HG02973 (cell line): Measurements from ENCODE around the gene GABRB2.
"Not testable (repeated sequence)": the region's sequence is repeated elsewhere in the genome, so short reads cannot be mapped to it uniquely, and the experiment has no call there.

Experiments
- ATAC-seq: cut with Tn5 transposase; IDR thresholded peaks from one replicate; pipeline ENCODE4 v1.9.1; 2021; ENCODE audit warnings: moderate library complexity; ENCODE audit not compliant: unreplicated experiment

The GABRB2 gene

DNA sequence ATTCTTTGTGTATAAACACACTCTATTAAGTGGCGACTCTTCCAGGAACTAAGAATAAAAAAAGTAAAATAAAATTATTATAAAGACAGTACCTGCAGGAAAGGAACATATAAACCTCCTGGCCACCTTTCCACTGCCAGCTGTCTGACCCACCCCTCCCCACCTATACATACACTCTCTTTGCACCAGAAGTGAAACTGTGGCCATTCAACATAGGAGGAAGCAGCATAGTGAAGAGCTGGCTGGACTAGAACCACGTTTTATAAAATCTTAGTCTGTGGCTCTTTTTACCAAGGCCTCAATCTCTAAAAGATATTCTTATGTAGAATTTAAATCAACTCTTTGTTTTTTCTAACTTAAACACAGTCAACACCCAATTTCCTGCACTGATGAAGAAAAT lies 289.6 kb downstream of the GABRB2 start:
- no peak for ATAC-seq

DNA sequence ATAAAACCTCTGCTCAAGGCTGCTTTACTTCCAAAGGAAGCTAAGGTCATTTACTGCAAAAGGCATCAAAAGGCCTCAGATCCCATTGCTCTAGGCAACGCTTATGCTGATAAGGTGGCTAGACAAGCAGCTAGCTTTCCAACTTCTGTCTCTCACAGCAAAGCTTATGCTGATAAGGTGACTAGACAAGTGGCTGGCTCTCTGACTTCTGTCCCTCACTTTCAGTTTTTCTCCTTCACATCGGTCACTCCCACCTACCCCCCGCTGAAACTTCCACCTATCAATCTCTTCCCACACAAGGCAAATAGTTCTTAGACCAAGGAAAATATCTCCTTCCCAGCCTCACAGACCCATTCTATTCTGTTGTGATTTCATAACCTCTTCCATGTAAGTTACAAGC lies 293.6 kb downstream of the GABRB2 start:
- not testable (repeated sequence) for ATAC-seq

DNA sequence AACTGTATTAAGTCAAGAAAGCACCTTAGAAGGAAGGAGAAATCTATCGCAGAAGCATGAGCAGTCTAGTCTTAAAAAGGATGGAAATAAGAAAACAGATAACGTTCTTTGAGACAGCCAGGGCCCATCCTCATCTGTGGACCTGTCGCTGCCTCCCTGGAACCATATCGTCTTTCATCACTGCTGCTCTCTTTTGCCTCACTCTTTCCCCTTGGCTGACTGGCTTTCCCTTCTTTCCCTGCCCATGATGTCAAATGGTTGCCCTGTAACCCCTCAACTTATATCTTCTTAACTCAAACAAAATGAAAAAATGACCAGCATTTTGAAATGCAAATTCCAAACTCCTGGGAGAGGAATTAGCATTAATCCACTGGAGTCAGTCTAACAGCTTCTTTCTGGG lies 299.8 kb downstream of the GABRB2 start:
- ATAC-seq, result no peak

DNA sequence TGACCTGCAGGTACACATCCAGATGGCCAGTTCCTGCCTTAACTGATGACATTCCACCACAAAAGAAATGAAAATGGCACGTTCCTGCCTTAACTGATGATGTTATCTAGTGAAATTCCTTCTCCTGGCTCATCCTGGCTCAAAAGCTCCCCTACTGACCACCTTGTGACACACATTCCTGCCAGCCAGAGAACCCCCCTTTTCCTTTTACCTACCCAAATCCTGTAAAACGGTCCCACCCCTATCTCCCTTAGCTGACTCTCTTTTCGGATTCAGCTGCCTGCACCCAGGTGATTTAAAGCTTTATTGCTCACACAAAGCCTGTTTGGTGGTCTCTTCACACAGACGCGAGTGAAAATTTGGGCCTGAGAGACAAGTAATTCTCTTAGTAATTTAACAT lies 300.7 kb downstream of the GABRB2 start:
- ATAC-seq, result not testable (repeated sequence)
